Right lobe of liver (tissue), 4 donors: ENCODE data around the gene CGRRF1.

Source experiments
- POLR2A ChIP-seq: fragments of 450-650 bp; IDR thresholded peaks from one replicate; pipeline ENCODE4 v1.6.1; 2017; ENCODE audit warnings: antibody characterized with exemption, mild to moderate bottlenecking
- TF ChIP-seq, protein P1 (sequence below), 4 donors: fragments of 200-600 bp in 3 of 4; fragments of 450-650 bp in 1 of 4; IDR thresholded peaks; one replicate each; pipeline versions ENCODE4 v1.5.1 to v1.8.0; 2016 to 2022; ENCODE audit warnings: antibody characterized with exemption in 4 of 4, mild to moderate bottlenecking in 2 of 4
- donor health status: DM: no; HTN: no; CAD: no.
- donor health status: DM: no; HTN: no; CAD: no.
- donor health status: DM: no; HTN: yes; CAD: no.

DNA sequence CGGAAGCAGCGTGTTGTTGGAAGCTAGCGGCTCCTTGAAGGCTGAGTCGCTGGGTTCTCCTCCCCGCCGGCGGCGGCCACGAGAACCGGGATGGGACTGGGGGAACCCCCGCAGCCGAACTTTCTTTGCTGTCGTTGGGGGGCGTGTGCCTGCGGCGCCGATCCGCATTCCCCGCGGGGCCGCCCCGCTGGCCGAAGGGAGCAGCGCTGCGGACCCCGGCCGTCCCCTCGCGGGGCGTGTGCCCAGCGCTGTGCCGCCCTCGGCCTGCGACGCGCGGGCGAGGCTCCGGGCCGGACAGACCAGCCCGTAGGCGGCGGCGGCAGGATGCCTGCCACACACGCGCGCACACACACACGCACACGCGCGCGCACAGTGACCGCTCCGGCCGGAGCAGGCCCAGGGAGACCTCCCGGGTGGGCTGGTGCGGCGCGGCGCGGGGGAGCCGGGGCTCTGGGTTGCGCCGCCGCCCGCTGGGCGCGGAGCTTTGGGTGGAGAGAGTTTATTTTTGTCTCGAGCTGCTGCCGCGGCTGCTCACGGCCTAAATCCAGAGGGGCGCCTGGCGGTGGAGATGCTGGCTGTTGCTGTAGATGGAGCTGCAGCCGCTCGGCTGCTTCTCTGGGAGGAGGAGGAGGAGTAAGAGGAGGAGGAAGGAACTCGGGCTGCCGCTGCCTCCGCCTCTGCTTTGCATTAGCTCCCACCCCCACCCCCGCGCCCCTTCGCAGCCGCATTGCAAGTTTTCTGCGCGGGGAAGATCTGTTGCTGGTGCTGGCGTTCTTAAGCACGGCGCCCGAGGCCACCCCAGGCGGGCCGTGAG is 56.9 kb downstream of the CGRRF1 start, which contains the start of gene SAMD4A:
- TF ChIP-seq, protein P1, sequence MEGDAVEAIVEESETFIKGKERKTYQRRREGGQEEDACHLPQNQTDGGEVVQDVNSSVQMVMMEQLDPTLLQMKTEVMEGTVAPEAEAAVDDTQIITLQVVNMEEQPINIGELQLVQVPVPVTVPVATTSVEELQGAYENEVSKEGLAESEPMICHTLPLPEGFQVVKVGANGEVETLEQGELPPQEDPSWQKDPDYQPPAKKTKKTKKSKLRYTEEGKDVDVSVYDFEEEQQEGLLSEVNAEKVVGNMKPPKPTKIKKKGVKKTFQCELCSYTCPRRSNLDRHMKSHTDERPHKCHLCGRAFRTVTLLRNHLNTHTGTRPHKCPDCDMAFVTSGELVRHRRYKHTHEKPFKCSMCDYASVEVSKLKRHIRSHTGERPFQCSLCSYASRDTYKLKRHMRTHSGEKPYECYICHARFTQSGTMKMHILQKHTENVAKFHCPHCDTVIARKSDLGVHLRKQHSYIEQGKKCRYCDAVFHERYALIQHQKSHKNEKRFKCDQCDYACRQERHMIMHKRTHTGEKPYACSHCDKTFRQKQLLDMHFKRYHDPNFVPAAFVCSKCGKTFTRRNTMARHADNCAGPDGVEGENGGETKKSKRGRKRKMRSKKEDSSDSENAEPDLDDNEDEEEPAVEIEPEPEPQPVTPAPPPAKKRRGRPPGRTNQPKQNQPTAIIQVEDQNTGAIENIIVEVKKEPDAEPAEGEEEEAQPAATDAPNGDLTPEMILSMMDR (IDR thresholded peaks at IDR 0.05) = peak in 3 of 4 donors; percentile 17 to 39 (median 21)
- TF ChIP-seq POLR2A = peak; percentile 48
